Lower lobe of right lung (tissue), 2 donors: ENCODE data around the gene GALM. TPM values are rescaled to one million over a fixed set of nuclear protein-coding genes. Genes with fewer than 3 reads are reported as not detected.

Experiments
- ATAC-seq, 2 donors: fragments of 200-7000 bp; cut with Tn5 transposase; one replicate each; pipeline ENCODE4 v1.9.1; 2020 to 2022; ENCODE audit warnings: mild to moderate bottlenecking in 2 of 2, moderate library complexity in 2 of 2
- DNase-seq: peaks from one replicate; pipeline ENCODE4 v3.0.0-alpha.2; 2020
- H3K27ac ChIP-seq: fragments of 200-600 bp; one replicate; pipeline ENCODE4 v1.8.0; 2022
- H3K27me3 ChIP-seq: fragments of 200-600 bp; one replicate; pipeline ENCODE4 v1.8.0; 2022; ENCODE audit warnings: low read depth
- H3K36me3 ChIP-seq: fragments of 200-600 bp; one replicate; pipeline ENCODE4 v1.8.0; 2022; ENCODE audit warnings: mild to moderate bottlenecking
- H3K4me1 ChIP-seq: fragments of 200-600 bp; one replicate; pipeline ENCODE4 v1.8.0; 2022
- H3K4me3 ChIP-seq: fragments of 200-600 bp; one replicate; pipeline ENCODE4 v1.8.0; 2022; ENCODE audit warnings: mild to moderate bottlenecking
- H3K9me3 ChIP-seq: fragments of 200-600 bp; one replicate; pipeline ENCODE4 v1.8.0; 2022
- intact Hi-C: fragments of 100-400 bp; cut with DNase I; formaldehyde crosslinking; loops from one replicate; pipeline ENCODE4 v1.11.0; 2022
- total RNA-seq: library from RNA; stranded (reverse); fragmentation: NEBNext Ultra II Directional; extraction: Animal tissue kit (Norgen Biotek cat#: 25700); gene quantifications from one replicate; pipeline ENCODE4 v1.2.1, GENCODE V29; 2021
- TF ChIP-seq, protein P1 (sequence below): fragments of 200-600 bp; IDR thresholded peaks from one replicate; pipeline ENCODE4 v1.8.0; 2022; ENCODE audit warnings: antibody characterized with exemption, mild to moderate bottlenecking
- donor health status: DM: no; HTN: yes; CAD: no; lungs with severe emphysema.

GALM gene
- total RNA-seq, 1 donor from 2014 or later: 17.7 TPM

DNA sequence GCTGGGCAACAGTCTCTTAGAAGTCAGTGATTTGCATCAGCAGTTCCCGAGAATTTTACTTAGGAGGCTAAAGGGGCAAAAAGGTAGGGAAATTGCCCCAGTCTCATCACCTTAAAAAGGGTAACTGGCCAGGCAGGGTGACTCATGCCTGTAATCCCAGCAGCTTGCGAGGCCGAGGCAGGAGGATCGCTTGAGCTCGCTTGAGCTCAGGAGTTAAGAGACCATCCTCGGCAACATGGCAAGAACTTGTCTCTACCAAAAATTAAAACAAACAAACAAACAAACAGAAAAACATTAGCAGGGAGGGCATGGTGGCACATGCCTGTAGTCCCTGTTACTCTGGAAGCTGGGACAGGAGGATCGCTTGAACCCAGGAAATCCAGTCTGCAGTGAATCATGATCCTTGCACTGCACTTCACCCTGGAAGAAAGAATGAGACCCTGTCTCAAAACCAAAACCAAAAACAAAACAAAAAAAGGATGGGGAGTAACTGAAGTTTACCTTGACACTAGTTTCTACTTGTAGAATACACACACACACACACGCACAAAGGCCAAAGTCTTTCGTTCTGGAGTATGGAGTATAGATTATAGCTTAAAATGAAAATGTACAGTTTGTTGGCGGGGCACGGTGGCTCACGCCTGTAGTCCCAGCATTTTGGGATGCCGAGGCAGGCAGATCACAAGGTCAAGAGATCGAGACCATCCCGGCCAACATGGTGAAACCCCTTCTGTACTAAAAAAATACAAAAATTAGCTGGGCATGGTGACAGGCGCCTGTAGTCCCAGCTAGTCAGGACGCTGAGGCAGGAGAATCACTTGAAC is 109.4 kb downstream of the GALM start:
- no peak for DNase-seq

DNA sequence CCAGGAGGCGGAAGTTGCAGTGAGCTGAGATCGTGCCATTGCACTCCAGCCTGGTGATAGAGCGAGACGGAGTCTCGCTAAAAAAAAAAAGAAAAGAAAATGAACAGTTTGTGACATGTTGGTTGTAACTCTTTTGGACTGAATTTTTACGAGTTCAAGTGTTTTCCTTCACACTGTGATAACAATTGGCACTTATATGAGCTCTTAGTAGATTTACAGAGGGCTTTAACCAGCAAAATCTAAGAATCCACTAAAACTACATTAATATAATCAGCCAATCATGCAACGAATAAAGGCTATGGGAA is 110.0 kb downstream of the GALM start:
- peaks cover 3% of the 10 kb centered on the region for H3K36me3 ChIP-seq
- DNase-seq (no peak), ATAC-seq (no peak)
- no peaks in the 10 kb centered on the region for H3K27me3 ChIP-seq
- TF ChIP-seq, protein P1, sequence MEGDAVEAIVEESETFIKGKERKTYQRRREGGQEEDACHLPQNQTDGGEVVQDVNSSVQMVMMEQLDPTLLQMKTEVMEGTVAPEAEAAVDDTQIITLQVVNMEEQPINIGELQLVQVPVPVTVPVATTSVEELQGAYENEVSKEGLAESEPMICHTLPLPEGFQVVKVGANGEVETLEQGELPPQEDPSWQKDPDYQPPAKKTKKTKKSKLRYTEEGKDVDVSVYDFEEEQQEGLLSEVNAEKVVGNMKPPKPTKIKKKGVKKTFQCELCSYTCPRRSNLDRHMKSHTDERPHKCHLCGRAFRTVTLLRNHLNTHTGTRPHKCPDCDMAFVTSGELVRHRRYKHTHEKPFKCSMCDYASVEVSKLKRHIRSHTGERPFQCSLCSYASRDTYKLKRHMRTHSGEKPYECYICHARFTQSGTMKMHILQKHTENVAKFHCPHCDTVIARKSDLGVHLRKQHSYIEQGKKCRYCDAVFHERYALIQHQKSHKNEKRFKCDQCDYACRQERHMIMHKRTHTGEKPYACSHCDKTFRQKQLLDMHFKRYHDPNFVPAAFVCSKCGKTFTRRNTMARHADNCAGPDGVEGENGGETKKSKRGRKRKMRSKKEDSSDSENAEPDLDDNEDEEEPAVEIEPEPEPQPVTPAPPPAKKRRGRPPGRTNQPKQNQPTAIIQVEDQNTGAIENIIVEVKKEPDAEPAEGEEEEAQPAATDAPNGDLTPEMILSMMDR: no peak
- H3K4me1 ChIP-seq: peaks cover 8% of the 10 kb centered on the region
- no peaks in the 10 kb centered on the region for H3K9me3 ChIP-seq
- no peak overlapping the region for H3K4me3 ChIP-seq
- H3K27ac ChIP-seq: no peak overlapping the region
- intact Hi-C loops: no loop called here

More for the DNA sequence above, 109.4 kb downstream of the GALM start:
- Histone ChIP-seq H3K4me1 (peaks cover 8% of the 10 kb centered on the region), H3K36me3 (no peaks in the 10 kb centered on the region), H3K27me3 (no peaks in the 10 kb centered on the region), H3K9me3 (no peaks in the 10 kb centered on the region), H3K27ac (no peak overlapping the region), H3K4me3 (no peak overlapping the region)
- TF ChIP-seq, protein P1: no peak
- intact Hi-C loops: no loop called here
- no peak for ATAC-seq

DNA sequence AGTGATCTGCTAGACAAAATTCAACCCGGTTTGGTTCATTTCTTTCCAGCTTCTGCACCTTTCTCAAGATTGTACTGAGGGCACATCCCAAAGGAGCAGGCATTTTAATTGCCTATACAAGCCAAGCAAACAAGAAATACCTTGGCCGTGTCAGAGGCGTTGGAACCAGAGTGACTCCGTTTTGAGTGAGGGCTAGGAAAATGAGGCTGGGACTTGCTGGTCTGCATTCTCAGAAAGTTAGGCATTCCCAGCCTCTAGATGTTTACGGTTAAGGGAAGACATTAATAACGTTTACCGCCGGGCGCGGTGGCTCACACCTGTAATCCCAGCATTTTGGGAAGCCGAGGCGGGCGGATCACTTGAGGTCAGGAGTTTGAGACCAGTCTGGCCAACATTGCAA is 110.6 kb downstream of the GALM start:
- TF ChIP-seq, protein P1: no peak
- DNase-seq (no peak), ATAC-seq (no peak)
- no peaks in the 10 kb centered on the region for H3K27me3 ChIP-seq
- H3K4me3 ChIP-seq: no peak overlapping the region
- no peak overlapping the region for H3K27ac ChIP-seq
- peaks cover 10% of the 10 kb centered on the region for H3K36me3 ChIP-seq
- H3K9me3 ChIP-seq: no peaks in the 10 kb centered on the region
- intact Hi-C loops: no loop called here
- peaks cover 8% of the 10 kb centered on the region for H3K4me1 ChIP-seq

DNA sequence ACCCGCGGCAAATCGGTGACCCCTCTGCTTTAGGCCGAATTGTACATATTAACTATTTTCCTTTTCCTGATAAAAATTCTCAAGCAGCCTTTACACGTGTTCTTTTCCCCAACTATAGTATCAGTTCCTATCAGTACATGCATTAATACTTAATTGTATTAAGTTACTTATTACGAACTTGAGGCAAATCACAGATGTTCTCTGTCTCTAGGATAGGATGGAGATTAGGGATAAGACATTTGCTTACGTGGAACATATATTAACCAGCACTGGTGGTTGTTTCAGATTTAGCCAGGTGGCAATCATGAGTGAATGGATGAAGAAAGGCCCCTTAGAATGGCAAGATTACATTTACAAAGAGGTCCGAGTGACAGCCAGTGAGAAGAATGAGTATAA is 112.8 kb downstream of the GALM start:
- intact Hi-C loops: no loop called here
- Histone ChIP-seq H3K27ac (peak overlapping the region; percentile 73), H3K9me3 (no peaks in the 10 kb centered on the region), H3K4me1 (peaks cover 8% of the 10 kb centered on the region), H3K36me3 (peaks cover 19% of the 10 kb centered on the region), H3K27me3 (no peaks in the 10 kb centered on the region), H3K4me3 (peak overlapping the region; percentile 61)
- DNase-seq (no peak), ATAC-seq (no peak)
- TF ChIP-seq, protein P1: no peak

DNA sequence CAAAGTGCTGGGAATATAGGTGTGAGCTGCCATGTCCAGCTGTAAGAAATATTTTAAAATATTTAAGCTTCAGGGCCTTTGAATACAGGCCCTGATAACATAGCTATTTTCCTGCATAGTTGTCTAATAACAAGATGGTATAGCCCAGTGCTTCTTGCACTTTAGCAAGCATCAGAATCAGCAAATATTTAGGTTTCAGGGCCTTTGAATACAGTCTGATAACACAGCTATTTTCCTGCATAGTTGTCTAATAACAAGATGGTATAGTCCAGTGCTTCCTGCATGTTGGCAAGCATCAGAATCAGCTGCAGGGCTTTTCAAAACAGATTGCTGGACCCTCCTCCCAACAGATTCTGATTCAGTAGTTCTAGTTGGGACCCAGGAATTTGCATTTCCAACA is 117.7 kb downstream of the GALM start:
- ATAC-seq (no peak), DNase-seq (no peak)
- H3K27me3 ChIP-seq: no peaks in the 10 kb centered on the region
- H3K4me1 ChIP-seq: peaks cover 13% of the 10 kb centered on the region
- TF ChIP-seq, protein P1: no peak
- H3K9me3 ChIP-seq: no peaks in the 10 kb centered on the region
- no peak overlapping the region for H3K4me3 ChIP-seq
- no peak overlapping the region for H3K27ac ChIP-seq
- intact Hi-C loops: no loop called here
- peaks cover 19% of the 10 kb centered on the region for H3K36me3 ChIP-seq

Other genes with a start within 250 kb of the GALM start
- 38.8 TPM for gene HNRNPLL, start 63.2 kb upstream of the GALM start, total RNA-seq
- gene SRSF7, start 85.2 kb downstream of the GALM start, total RNA-seq: 99.7 TPM
- gene GEMIN6, start 112.1 kb downstream of the GALM start, total RNA-seq: 11.1 TPM
- gene DHX57, start 209.8 kb downstream of the GALM start, total RNA-seq: 15.5 TPM
- gene MORN2, start 209.9 kb downstream of the GALM start, total RNA-seq: 18.4 TPM
- gene ARHGEF33, start 223.8 kb downstream of the GALM start, total RNA-seq: 1.5 TPM